HG03354 (cell line): ENCODE results near the gene APOL3.
"Not testable (repeated sequence)": the region's sequence is repeated elsewhere in the genome, so short reads cannot be mapped to it uniquely, and the experiment has no call there.

Source experiments
- ATAC-seq: cut with Tn5 transposase; IDR thresholded peaks from one replicate; pipeline ENCODE4 v1.9.1; 2021; ENCODE audit warnings: mild to moderate bottlenecking; ENCODE audit not compliant: unreplicated experiment, poor library complexity, severe bottlenecking

Gene APOL3

GRCh38 chr22:36164621-36165020 is 4.1 kb upstream of the APOL3 start:
- no peak for ATAC-seq

DNA sequence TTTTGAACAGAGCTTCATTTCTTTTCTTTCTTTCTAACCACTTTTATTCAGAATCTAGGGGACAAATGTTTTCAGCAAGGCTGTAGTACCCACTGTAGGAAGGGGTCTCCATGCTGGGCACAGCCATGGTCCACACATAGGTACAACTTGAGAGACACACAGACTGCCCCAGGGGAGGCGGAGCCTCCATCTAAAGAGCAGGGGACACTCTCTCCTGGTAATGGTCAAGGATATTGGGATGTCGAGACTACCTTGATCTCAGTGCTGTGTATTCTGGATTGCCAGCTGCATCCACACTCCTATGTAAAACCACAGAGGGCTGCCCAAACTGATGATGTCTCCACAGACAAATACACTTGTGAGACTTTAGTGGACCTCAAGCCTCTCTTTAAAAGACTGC is 2.9 kb upstream of the APOL3 start:
- ATAC-seq: no peak

GRCh38 chr22:36162127-36163034 is 1.8 kb upstream of the APOL3 start:
- peak; percentile 58 for ATAC-seq

DNA sequence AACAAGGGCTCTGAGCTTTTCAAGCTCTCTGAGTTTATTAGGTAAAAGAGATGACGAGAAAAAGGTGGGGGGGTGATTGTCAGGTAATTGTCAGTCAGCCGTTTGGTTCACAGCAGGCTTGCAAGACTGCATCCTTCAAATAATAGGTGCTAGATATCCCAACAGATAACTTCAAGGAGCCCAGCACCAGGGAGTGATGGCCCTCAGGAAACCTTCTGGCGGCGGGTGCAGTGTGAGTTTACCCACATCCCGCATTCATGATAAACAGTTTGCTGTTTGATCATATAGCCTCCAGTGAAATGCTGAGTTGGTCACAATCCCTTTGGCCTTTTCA is 1.2 kb upstream of the APOL3 start:
- not testable (repeated sequence) for ATAC-seq

GRCh38 chr22:36156515-36157419 is 3.8 kb downstream of the APOL3 start:
- ATAC-seq: no peak

GRCh38 chr22:36156119-36156514 is 4.4 kb downstream of the APOL3 start:
- no peak for ATAC-seq

- no peak for ATAC-seq
Observed at GRCh38 chr22:36155702-36156101, 4.9 kb downstream of the APOL3 start.

DNA sequence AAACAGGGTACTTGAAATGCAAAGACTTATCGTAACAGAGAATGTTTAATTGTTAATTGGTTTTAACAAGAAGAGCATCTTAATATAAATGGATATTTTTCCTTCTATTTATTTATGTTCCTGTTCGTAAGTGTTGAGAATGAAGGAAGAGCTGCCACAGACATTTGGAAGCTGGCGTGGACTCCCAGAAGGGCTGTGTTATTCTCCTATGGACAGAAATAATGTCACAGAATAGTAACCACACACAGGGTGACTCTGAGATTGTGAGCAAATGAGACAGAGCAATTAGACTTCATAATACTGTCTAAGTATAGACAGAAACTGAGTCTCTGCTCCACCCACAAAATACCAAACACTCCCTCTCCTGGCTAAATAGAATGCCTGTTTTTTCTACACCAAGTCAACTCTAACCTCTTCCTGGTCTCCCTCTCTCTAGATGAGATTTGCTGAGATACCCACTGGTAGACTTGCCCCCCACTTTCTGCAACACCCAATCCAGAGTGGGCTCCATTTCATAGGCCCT is 6.1 kb downstream of the APOL3 start:
- no peak for ATAC-seq

- ATAC-seq: no peak
Observed at GRCh38 chr22:36153501-36154422, 6.8 kb downstream of the APOL3 start.

DNA sequence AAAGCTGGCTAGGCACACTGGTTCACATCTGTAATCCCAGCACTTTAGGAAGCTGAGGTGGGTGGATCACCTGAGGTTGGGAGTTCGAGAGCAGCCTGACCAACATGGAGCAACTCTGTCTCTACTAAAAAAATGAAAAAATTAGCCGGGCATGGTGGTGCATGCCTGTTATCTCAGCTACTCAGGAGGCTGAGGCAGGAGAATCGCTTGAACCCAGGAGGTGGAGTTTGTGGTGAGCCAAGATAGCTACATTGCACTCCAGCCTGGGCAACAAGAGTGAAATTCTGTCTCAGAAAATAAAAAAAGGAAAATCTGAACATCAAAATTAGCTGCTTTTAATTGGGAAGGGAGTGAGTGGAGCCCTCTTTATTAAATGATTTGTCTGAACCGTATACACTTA is 7.7 kb downstream of the APOL3 start:
- ATAC-seq: not testable (repeated sequence)

GRCh38 chr22:36152088-36152487 is 8.5 kb downstream of the APOL3 start:
- ATAC-seq: no peak

DNA sequence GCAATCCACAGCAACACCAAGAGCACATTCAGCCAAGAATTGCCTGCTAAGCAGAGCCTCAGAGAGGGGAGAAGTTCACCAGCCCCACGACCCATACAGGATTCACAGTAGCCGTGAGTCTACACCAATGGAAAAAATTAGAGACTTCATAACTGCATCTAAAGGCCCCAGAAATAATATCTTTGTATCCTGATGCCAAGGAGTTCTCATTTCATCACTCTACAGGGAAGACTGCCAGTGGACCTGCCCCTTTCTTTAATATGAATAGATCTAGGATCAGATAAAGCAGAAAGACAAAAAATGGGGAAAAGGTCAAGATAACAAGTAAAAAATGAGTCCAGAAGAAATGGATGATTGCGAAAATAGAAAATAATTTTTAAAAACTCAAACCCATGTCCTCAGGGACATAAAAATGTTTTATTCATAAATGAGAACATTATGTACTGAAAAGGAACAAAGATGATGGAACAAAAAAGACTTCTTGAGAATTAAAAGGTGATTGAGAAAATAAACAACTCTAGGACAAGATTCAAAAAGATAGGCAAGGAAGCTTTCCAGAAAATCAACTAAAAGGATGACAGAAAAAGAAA is 9.5 kb downstream of the APOL3 start:
- ATAC-seq: no peak

DNA sequence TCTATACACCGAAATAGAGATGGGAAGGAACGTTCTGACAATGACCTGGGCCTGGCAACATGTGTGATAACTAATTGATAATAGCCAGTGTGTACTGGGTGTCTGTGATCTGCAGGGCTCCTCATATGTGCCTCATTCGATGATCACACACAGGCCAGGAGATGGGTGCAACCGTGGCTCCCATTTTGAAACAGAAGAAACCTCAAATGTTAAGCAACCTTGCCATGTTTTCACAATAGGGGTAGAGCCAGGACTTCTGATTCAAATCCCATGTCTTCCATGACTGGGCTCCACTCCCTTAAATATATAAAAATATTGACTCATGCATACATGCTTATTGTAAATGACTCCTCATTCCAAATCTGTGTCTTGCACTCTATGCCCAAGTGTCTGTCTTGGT is 11.1 kb downstream of the APOL3 start:
- ATAC-seq: no peak

- no peak for ATAC-seq
Observed at GRCh38 chr22:36148411-36148810, 12.1 kb downstream of the APOL3 start.

GRCh38 chr22:36147196-36147791 is 13.3 kb downstream of the APOL3 start:
- no peak for ATAC-seq

GRCh38 chr22:36145881-36146280 is 14.7 kb downstream of the APOL3 start:
- ATAC-seq: no peak

GRCh38 chr22:36144886-36145541 is 15.5 kb downstream of the APOL3 start:
- no peak for ATAC-seq

GRCh38 chr22:36143956-36144355 is 16.6 kb downstream of the APOL3 start:
- ATAC-seq: no peak
